AG20443 (cell line): ENCODE data around the gene MTURN.

Source experiments
- DNase-seq: peaks from one replicate; pipeline ENCODE4 v3.0.0; 2012; ENCODE audit warnings: low spot score, mixed read lengths

The MTURN gene

DNA sequence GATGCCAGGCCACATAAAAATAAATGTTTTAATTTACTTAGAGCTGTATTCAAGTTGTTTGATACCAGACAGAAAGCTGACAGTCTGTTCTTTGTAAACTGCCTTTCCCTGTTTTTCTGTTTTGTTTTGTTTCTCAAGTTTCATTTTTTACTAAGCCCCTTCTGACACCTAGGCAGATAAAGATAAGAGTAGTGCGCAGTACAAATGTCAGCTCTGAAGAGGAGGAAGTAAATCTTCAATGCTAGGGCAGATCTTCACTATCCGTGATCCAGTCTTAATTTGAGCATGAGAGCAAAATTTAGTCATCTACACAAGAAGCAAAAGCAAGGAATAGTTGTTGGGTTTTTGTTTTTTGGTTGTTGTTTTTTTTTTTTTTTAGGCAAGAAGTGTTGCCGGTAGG, 27.3 kb downstream of the MTURN start:
- no peak for DNase-seq

- DNase-seq = peak; percentile 74
Measured at GRCh38 chr7:30162622-30163124, 27.9 kb downstream of the MTURN start.

DNA sequence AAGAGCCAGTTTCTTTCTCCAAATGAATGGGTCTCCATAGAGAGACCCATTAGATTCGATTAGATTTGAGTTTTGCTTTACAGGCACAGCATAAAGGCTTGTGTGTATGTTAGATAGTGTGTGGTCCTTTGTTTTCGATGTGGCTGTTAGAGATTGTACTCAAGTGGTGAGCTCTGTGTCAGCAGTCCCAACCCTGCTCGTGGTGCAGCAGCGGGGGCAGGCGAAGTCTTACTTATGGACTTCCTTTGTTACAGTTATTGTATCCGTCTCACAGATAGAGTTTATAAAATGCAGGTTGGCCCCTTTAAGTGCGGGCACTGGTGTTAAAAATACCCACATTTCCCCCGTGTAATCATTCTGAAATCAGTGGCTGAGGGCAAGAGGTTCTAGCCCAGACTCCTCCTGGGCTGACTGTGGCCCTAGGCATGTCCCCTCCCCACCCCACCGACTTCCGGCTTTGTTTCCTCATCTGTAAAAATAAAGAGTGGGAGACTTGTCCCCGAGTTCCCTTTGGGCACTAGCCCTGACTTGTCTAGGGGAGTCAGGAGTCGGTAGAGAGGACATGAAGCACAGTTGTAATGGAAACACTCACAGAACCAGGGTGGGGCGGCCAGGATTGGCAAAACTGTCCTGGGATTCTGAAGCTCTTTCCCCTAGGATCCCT, 28.6 kb downstream of the MTURN start:
- no peak for DNase-seq

DNA sequence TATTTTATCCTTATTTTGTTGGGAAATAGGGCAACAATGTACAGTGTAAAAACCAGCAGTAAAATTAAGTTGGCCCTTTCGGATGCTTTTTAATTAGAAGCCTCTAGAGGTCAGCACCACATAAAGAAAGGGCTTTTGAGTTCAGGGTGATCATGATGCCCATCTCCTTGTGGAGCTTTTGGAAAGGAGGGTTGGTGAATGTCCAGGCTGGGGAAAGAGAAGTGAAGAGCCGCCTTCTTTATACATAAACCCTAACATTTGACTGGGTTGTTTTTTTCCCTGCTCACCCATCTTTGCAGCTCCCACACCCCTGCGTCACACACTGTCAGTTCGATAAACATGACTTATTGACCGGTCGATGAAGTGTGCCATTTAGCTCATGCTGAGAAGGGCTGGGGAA, 29.8 kb downstream of the MTURN start:
- DNase-seq = peak; percentile 62

DNA sequence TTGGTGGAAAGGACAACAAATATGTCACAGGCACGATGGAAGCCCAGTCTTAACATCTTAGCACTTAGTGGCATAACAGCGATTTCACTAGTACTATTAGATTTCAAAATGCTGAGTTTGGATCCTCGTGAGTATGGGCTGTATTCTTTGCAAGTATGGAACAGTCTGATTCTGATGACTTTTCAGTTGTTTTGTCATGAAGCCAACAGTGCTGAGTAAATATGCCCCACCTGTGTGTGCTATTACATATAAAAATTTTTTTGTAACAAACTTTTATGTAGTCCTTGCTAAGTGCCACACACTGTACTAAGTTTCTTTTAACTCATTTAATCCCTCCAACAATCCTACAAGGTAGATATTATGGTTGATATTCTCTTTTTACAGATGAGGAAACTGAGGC, 30.8 kb downstream of the MTURN start:
- no peak for DNase-seq

GRCh38 chr7:30166155-30166840, 31.5 kb downstream of the MTURN start:
- no peak for DNase-seq

DNA sequence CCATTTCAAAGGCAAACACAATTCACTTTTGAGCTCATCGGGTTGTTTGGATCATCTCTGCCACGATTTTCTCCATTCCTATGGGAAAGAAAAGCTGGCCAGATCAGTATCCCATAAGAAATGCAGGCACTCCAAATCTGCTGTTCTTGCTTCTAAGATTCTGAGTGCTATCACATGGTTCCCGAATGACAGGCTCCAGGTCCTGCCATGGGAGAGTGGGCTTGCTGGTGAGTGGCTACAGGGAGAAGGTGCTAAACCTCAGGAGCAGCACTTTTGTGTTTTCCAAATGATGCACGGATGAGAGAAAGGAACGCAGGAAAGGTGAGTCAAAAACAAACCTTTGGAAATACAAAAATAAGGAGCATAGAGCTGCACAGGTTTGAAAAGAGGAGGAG, 32.1 kb downstream of the MTURN start:
- no peak for DNase-seq

GRCh38 chr7:30167901-30168300, 33.1 kb downstream of the MTURN start:
- DNase-seq = no peak

DNA sequence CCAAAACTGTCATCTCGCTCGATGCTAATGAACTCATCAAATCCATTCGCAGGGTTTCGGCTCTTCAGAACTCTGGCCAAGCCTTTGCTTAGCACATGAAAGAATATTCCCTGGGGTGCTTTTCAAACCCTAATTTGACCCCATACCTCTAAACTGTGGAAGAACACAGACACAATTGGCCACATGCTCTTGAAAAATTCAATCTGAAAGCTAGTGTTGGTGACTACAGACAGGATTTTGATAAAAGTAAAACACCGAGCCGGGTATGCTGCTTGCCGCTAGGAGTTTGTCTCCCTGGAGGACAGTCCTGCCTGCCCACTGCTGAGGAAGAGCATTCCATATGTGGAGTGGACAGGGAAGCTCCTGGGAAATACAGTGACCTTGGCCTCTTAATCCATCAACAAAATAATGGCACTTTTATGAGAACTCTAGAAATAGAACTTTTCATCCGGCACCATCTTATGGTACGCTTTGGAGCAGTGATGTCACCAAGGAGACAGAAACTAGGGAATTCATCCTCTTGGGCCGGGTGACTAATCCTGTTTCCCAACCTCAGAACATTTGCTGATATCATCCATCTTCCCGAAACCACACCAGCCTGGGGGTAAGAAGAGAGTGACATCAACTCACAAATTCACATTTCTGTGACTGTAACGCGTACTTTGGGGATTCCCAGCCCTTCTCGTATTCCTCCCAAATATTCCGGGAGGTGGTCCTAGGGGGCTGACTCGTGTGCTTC, 34.2 kb downstream of the MTURN start:
- peak; percentile 89 for DNase-seq

DNA sequence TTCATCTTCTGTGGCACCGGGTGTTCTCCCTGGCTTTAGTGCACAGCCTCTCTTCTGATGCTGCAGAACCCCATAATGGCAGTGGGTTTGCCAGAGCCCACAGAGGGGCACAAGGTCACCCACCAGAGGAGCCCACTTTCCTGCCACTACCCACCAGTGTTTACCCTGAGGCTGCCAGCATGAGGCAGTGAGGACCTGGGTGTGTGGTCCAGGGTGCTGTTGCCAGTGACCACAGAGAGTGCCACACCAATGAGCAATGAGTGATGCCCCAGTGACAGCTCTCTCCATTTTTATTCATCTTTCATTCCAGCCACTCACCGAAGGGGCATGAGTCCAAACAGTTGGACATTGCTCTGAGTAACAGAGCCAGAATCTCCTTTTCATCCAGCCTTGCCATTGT, 34.8 kb downstream of the MTURN start:
- peak; percentile 34 for DNase-seq

DNA sequence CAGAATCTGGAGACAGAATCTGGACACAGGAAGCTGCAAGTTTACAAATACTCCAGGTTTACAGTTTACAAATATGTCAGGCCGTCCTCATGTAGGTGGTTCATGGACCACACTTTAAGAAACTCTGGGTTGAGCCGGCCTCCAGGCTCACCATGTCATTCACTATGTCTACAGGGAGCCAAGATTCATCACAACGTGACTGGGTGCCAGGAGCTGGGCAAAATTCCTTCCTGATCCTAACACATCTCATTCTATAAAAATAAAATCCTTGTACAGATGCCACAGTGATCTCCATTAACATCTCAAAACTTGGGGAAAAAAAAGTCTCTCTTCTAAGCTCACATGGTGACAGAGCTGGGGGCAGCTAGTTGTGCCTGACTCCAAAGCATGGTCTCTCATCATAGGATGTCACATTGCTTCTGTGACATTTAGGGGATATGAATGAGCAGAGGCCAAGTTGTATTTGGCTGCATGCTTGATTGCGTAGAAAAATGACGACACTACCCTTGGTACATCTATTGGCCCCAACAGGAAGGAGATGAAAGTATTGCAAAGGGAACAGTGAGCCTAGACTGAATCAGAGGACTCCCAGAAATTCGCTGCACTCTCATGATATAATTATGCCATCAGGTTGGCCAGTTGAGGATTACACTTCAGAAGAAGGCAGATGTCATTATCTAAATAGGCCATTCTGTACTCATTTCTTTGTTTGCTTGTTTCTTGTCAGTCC, 35.9 kb downstream of the MTURN start:
- DNase-seq = no peak

DNA sequence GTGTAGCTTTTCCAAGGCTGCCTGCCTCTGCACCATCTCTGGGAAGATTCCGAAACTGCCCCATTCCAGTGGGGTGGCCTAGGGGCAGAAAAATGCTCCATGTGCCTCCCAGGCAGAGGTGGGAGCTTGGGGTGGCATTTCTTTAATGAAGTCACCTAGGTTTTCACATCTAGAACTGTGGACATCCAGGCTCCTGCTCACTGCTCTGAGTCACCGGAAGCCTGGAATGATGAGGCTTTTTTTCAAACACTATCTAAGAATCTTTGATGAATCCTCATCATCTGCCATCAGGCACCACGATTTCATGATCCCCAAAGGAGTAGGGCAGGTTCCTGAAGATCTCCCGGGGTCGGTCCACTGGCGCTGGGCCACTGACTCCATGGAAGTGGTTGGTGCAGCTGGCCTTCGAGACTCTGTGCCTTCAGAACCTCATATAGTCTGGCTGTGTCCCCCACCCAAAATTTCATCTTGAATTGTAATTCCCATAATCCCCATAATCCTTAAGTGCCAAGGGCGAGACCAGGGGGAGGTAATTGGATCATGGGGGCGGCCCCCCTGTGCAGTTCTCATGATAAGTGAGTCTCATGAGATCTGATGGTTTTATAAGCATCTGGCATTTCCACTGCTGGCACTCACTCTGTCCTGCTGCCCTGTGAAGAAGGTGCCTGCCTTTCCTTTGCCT, 37.1 kb downstream of the MTURN start:
- DNase-seq = peak; percentile 38

DNA sequence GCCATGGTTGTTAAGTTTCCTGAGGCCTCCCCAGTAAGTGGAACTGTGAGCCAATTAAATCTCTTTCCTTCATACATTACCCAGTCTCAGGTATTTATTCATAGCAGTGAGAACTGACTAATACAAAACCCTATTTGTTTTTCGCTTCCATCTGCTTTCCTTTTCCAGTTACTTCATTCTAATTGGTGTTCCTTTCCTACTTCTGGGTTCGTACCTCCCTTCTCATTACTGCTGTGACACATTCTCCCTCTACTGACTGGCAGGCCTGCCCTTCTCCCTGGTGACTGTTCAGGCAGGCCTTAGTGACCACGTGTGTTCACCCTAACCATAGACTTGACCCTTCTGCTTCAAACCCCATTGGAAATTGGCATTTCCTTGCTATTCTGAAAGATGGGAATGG, 37.7 kb downstream of the MTURN start:
- DNase-seq = no peak

DNA sequence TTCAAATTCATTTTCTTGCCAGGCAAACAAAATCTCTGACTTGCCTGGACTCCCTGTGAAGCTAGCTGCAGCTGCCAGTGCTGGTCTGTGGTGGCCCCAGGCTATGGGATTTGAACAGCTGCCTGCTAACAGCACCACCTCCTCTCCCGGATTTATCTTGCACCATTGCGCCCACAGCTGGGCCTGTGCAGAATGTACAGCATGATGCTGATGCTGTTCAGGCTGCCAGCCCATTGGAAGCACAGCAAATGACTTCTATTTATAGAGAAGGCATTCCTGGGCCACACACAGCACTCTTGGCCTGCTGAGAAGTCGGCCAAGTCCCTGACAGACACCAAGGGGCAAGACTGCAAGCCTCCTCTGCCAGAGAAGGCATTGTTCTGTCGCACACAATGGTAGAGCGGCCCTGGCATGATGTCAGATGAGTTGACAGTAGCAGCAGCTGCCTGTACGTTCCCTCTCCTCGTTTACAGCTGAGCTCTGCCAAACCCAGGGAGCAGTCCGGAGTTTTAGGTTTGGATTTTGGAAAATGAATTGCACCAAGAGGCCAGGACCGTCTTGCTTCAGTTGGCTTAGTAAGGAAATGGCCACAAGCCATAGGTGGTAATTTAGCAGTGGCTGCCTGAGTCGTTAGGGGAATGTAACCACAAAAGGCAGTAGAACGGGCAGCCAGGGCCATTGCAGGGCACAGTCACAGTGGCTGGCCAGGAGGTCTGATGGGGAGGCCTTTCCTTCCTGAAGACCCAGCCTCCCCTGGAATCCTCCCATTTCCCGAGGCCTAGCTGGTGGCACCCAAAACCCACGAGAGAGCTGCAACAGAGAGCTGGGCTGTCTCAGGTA, 38.5 kb downstream of the MTURN start:
- peak; percentile 93 for DNase-seq

GRCh38 chr7:30175180-30175579, 40.4 kb downstream of the MTURN start:
- no peak for DNase-seq

DNA sequence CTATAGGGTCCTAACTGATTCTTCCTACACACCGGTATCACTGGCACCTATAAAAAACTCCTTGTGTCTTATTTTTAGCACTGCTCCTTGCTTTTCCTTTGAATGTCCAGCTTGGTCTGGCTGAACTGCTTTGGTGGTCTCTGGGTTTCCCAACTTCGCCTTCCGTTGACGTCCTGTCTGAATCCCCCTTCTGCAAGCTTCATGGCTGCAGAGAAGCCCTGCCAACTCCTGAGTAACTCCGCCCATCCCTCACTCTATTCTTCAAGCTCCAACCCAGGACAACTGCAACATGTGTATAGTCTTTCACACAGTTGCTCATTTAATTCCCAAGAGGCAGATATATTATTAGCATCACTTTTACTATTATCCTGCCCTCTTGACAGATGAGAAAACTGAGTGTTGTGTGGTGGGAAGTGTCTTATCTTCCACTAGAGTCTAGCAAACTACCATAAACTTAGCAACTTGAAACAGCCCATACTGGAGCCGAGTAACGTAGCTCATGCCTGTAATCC, 40.9 kb downstream of the MTURN start:
- no peak for DNase-seq

DNA sequence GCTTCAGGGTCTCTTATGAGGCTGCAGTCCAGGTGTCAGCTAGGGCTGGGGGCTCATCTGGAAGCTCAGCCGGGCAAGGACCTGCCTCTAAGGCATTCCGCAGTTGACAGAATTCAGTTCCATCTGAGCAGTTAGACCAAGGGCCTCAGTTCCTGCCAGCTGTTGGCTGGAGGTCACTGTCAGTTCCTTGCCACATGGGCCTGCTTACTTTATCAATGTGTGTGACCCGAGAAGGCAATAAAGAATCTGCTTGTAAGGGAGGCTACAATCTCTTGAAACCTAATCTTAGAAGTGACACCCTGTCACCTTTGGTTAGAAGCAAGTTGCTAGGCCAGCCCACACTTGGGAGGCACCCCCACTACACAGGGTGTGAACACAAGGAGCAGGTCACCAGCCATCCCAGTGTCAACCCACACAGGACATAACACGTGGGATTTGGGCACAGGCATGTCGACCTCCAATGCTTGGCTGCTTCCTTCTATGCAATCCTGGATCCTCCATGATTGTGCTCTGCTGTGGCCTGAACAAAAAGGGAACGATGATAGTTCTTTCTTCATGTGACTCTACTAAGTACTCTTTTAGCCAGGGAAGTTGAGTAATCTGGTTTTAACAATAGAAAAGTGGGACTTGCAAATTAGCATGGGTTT, 41.8 kb downstream of the MTURN start:
- no peak for DNase-seq

DNA sequence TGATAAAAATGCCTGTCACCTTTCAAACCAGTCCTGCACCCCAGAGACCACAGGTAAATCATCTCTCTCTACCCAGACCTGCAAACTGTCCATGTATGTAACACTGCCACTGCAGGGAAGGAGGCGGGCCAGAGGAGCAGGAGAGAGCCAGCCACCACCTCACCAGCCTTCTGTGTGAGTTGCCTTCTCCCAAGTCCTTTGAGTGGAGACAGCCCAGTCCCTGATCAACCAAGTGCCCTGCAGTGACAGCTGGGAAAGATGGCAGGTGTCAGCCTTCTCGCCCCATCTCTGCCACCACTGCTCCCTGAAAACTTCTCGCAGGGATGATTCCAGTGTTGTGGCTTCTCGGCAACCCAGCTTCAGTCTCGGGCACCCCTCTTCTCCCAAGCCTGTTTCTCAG, 42.4 kb downstream of the MTURN start:
- DNase-seq = no peak

GRCh38 chr7:30177965-30178364, 43.2 kb downstream of the MTURN start:
- DNase-seq = no peak
